ENCODE measurements around the gene LYPD4.

LYPD4 gene

GRCh38 chr19:41847351-41848105 is 3.0 kb upstream of the LYPD4 start:
- Histone ChIP-seq H3K4me1 (ENCODE audit: low read depth, poor library complexity, severe bottlenecking) (no peaks in the 10 kb centered on the region), H3K27me3 (ENCODE audit: insufficient read depth, low read depth) (peaks cover 74% of the 10 kb centered on the region), H4K20me1 (ENCODE audit: insufficient read depth) (no peaks in the 10 kb centered on the region), H3K4me2 (no peak overlapping the region), H3K79me2 (ENCODE audit: insufficient read depth, low read depth) (no peaks in the 10 kb centered on the region), H3K4me3 (IDR thresholded peaks at IDR 0.05; ENCODE audit: insufficient read depth, low read depth, low read length) (no peak overlapping the region), H3K9ac (no peak overlapping the region), H3K27ac (no peak overlapping the region), H2AFZ (ENCODE audit: low read depth) (no peak overlapping the region), H3K36me3 (ENCODE audit: insufficient read depth) (no peaks in the 10 kb centered on the region)
- TF ChIP-seq CTCF (conservative IDR thresholded peaks at IDR 0.05; ENCODE audit: low read depth, low read length) = no peak

DNA sequence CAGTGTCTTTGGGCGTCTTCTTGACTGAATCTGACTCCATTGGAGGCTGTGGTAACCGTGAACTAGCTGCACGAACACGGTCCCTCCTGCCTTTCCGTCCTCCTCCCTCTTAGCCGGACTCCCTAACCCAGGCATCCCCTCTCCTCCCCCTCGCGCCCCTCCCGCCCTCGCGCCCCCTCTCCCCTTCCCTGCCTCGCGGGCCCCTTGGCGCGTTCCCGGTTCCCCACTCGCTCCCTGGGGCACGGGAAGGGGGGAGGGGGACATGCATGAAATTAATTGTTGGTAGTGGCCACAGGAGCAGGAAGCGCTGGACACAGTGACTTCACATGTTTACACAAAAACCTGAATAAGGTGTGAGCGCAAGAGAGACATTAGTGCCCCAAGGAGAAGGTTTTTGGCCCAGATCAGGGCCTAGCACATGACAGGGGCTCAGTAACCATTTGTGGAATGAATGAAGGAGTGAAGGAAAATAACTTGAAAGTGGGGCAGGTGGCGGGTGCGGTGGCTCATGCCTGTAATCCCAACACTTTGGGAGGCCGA is 638 bp upstream of the LYPD4 start:
- no peak overlapping the region for H3K9ac ChIP-seq
- H2AFZ ChIP-seq (ENCODE audit: low read depth) = no peak overlapping the region
- H3K27ac ChIP-seq = no peak overlapping the region
- TF ChIP-seq CTCF (conservative IDR thresholded peaks at IDR 0.05; ENCODE audit: low read depth, low read length) = no peak
- H4K20me1 ChIP-seq (ENCODE audit: insufficient read depth) = no peaks in the 10 kb centered on the region
- H3K79me2 ChIP-seq (ENCODE audit: insufficient read depth, low read depth) = no peaks in the 10 kb centered on the region
- no peak overlapping the region for H3K4me3 ChIP-seq (IDR thresholded peaks at IDR 0.05; ENCODE audit: insufficient read depth, low read depth, low read length)
- peaks cover 60% of the 10 kb centered on the region for H3K27me3 ChIP-seq (ENCODE audit: insufficient read depth, low read depth)
- H3K4me2 ChIP-seq = no peak overlapping the region
- H3K4me1 ChIP-seq (ENCODE audit: low read depth, poor library complexity, severe bottlenecking) = no peaks in the 10 kb centered on the region
- no peaks in the 10 kb centered on the region for H3K36me3 ChIP-seq (ENCODE audit: insufficient read depth)

GRCh38 chr19:41845001-41845050 is 343 bp upstream of the LYPD4 start, which contains the start of gene DMRTC2:
Gene DMRTC2, plus strand, starts transcription at chr19:41845042. Its CDS starts 2,387 bp downstream, at chr19:41847429.
- H3K9ac ChIP-seq = no peak within 1 kb of the TSS
- TF ChIP-seq CTCF (conservative IDR thresholded peaks at IDR 0.05; ENCODE audit: low read depth, low read length) = no peak

DNA sequence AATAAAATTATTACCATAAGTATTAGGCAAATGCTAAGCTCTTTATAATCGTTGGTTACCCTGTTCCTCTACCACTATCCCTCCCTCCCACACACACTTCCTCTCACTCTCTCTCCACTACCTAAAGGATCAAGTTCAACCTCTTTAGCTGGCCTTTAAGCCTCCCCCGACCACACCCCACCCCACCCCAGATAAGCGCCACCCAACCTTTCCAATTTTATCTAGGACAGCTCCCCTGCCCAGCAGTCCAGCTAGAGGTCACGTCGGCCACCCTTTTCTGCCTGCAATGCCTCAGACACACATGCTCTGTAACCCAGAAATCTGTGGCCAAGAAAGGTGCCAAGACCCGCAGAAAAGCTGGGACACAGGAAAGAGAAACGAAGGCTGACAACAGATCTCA is 1.1 kb downstream of the LYPD4 start:
- no peak for TF ChIP-seq CTCF (conservative IDR thresholded peaks at IDR 0.05; ENCODE audit: low read depth, low read length)
- Histone ChIP-seq H3K36me3 (ENCODE audit: insufficient read depth) (no peaks in the 10 kb centered on the region), H3K4me3 (IDR thresholded peaks at IDR 0.05; ENCODE audit: insufficient read depth, low read depth, low read length) (no peak overlapping the region), H3K27me3 (ENCODE audit: insufficient read depth, low read depth) (peaks cover 50% of the 10 kb centered on the region), H2AFZ (ENCODE audit: low read depth) (no peak overlapping the region), H3K4me2 (no peak overlapping the region), H4K20me1 (ENCODE audit: insufficient read depth) (no peaks in the 10 kb centered on the region), H3K9ac (no peak overlapping the region), H3K79me2 (ENCODE audit: insufficient read depth, low read depth) (no peaks in the 10 kb centered on the region), H3K4me1 (ENCODE audit: low read depth, poor library complexity, severe bottlenecking) (no peaks in the 10 kb centered on the region), H3K27ac (no peak overlapping the region)

More at GRCh38 chr19:41845001-41845050, 343 bp upstream of the LYPD4 start, which contains the start of gene DMRTC2:
- no peaks in the 10 kb centered on the region for H3K36me3 ChIP-seq (ENCODE audit: insufficient read depth)
- H4K20me1 ChIP-seq (ENCODE audit: insufficient read depth) = no peaks in the 10 kb centered on the region
- no peak within 1 kb of the TSS for H3K4me3 ChIP-seq (IDR thresholded peaks at IDR 0.05; ENCODE audit: insufficient read depth, low read depth, low read length)
- H3K4me1 ChIP-seq (ENCODE audit: low read depth, poor library complexity, severe bottlenecking) = no peaks in the 10 kb centered on the region
- H3K79me2 ChIP-seq (ENCODE audit: insufficient read depth, low read depth) = no peaks in the 10 kb centered on the region
- H2AFZ ChIP-seq (ENCODE audit: low read depth) = no peak within 1 kb of the TSS
- H3K27ac ChIP-seq = no peak within 1 kb of the TSS
- peaks cover 60% of the 10 kb centered on the region for H3K27me3 ChIP-seq (ENCODE audit: insufficient read depth, low read depth)
- no peak within 1 kb of the TSS for H3K4me2 ChIP-seq

Data from KMS-11 (cell line).